Choroid plexus epithelial cell (primary cell): ENCODE data around the gene ANTKMT.
A peak's percentile ranks its signal among the peaks of the same experiment; 100 is the strongest.

Source experiments
- DNase-seq: peaks from one replicate; pipeline ENCODE4 v3.0.0-alpha.2; 2010; ENCODE audit warnings: low read depth
- H3K4me3 ChIP-seq: 2 replicates; pipeline ENCODE4 v1.5.1; 2011; ENCODE audit warnings: low read depth, mild to moderate bottlenecking, control low read depth, low read length, moderate library complexity
- CTCF ChIP-seq: conservative IDR thresholded peaks from 2 replicates; pipeline ENCODE4 v1.5.1; 2011; ENCODE audit warnings: low read depth, mild to moderate bottlenecking, control low read depth, inconsistent platforms, low read length, moderate library complexity

Gene ANTKMT

DNA sequence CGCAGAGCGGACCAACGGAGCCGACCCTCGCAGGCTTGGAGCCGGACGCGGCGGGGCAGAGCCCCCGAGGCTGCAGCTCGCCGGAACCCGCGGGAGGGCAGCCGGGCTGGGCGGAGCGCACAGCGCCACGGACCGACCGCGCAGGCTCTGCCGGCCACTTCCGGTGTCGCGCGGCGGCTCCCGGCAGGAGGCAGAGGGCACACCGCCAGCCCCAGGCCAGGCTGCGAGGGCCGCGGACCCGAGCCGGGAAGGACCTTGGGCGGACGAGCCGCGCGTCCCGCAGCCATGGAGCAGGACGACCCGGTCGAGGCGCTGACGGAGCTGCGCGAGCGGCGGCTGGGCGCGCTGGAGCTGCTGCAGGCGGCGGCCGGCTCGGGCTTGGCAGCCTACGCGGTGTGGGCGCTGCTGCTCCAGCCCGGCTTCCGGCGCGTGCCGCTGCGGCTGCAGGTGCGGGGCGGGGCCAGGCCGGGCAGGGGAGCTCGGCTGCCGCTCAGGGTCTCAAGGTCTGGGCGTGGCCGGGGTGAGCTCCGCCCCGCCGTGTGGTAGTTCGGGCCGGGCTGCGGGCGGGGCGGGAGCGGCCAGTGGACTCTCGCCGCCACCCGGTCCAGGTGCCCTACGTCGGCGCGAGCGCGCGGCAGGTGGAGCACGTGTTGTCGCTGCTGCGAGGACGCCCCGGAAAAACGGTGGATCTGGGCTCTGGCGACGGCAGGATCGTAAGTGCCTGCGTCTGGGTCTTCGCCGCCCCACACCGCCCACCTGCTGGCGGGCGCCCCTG is at the start of gene ANTKMT:
Gene ANTKMT (plus strand): TSS at position 157 of the 775 bp plus-strand sequence. CDS start 129 bp downstream, at position 286.
- H3K4me3 ChIP-seq, result peak within 1 kb of the TSS; percentile 73
- TF ChIP-seq CTCF, result no peak
- peak; percentile 69 for DNase-seq

GRCh38 chr16:671353-672131 is 49.4 kb upstream of the ANTKMT start:
- DNase-seq, result no peak
- no peak for TF ChIP-seq CTCF
- no peak overlapping the region for H3K4me3 ChIP-seq

DNA sequence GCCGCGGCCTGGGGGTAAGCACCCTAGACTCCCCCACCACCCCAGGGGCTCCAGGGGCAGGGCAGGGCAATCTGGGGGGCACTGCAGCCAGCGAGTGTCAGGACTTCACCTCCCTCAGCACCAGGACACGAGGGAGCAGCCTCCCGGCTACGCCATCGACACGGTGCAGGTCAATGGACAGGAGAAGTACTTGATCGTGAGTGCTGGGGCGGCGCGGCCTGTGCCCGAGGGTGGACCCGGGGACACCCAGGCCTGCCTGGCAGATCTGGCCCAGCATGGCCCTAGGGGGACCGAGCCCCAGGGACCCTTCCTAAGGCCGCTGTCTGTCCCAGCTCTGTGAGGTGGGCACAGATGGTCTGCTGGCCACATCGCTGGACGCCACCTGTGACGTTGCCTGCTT is 48.6 kb upstream of the ANTKMT start:
- no peak overlapping the region for H3K4me3 ChIP-seq
- DNase-seq, result no peak
- TF ChIP-seq CTCF, result no peak

DNA sequence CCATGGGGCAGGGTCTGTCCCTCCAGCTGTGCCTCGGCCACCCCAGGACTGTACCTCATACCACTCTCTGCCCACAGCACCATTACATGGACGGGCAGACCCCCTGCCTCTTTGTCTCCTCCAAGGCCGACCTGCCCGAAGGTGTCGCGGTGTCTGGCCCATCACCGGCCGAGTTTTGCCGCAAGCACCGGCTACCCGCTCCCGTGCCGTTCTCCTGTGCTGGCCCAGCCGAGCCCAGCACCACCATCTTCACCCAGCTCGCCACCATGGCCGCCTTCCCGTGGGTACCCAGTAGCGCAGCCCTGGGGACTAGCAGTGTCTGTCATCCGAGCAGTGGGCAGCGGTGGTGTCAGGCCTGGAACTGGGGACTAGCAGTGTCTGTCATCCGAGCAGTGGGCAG is 48.1 kb upstream of the ANTKMT start:
- DNase-seq, result no peak
- TF ChIP-seq CTCF, result no peak
- H3K4me3 ChIP-seq, result no peak overlapping the region

DNA sequence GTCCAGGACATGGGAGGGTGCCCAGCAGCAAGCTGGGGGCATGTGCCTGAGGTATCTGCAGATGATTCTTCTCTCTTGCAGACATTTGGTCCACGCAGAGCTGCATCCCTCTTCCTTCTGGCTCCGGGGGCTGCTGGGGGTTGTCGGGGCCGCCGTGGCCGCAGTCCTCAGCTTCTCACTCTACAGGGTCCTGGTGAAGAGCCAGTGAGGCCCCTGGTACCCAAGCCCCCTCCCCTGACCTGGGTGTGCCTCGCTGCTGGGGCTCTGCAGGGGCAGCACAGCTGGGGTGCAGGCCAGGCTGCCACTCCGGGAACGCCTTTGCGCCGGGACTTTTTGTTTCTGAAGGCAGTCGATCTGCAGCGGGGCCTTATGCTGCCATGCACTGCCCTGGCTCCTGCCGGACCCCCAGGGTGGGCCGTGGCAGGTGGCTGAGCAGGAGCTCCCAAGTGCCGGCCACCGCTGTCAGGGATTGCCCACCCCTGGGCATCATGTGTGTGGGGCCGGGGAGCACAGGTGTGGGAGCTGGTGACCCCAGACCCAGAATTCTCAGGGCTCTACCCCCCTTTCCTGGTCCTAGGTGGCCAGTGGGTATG is 47.5 kb upstream of the ANTKMT start:
- no peak for TF ChIP-seq CTCF
- no peak for DNase-seq
- no peak overlapping the region for H3K4me3 ChIP-seq

- DNase-seq, result no peak
- no peak for TF ChIP-seq CTCF
- H3K4me3 ChIP-seq, result no peak overlapping the region
Observed at GRCh38 chr16:674214-674881, 46.6 kb upstream of the ANTKMT start.
